ENCODE measurements around the gene ANKRD44.

ANKRD44 gene

GRCh38 chr2:196954001-196954400 is 356.6 kb downstream of the ANKRD44 start:
- no peak for DNase-seq
- Mint-ChIP-seq H3K27me3 (no peaks in the 10 kb centered on the region), H3K4me3 (no peak overlapping the region), H3K27ac (no peak overlapping the region), H3K4me1 (no peaks in the 10 kb centered on the region), H3K36me3 (peaks cover 3% of the 10 kb centered on the region), H3K9me3 (peaks cover 3% of the 10 kb centered on the region)
- CTCF ChIA-PET = interaction anchor here (1.0 kb wide), 1 partner anchor 31 kb away, joined by 4 read pairs; no protein-coding TSS in a partner anchor

GRCh38 chr2:196952936-196953335 is 357.6 kb downstream of the ANKRD44 start:
- no peaks in the 10 kb centered on the region for H3K27me3 Mint-ChIP-seq
- no peaks in the 10 kb centered on the region for H3K9me3 Mint-ChIP-seq
- H3K4me3 Mint-ChIP-seq = no peak overlapping the region
- no peak for DNase-seq
- peaks cover 1% of the 10 kb centered on the region for H3K36me3 Mint-ChIP-seq
- CTCF ChIA-PET = interaction anchor here (1.0 kb wide), 1 partner anchor 32 kb away, joined by 4 read pairs; no protein-coding TSS in a partner anchor
- H3K27ac Mint-ChIP-seq = no peak overlapping the region
- no peaks in the 10 kb centered on the region for H3K4me1 Mint-ChIP-seq

- H3K27ac Mint-ChIP-seq = no peak overlapping the region
- H3K9me3 Mint-ChIP-seq = no peaks in the 10 kb centered on the region
These were observed 358.6 kb downstream of the ANKRD44 start for GRCh38 chr2:196951973-196952372.

GRCh38 chr2:196949116-196949515 is 361.5 kb downstream of the ANKRD44 start:
- H3K36me3 Mint-ChIP-seq = peaks cover 1% of the 10 kb centered on the region
- no peak overlapping the region for H3K27ac Mint-ChIP-seq
- H3K4me3 Mint-ChIP-seq = no peak overlapping the region
- DNase-seq = no peak
- H3K27me3 Mint-ChIP-seq = peaks cover 5% of the 10 kb centered on the region
- peaks cover 2% of the 10 kb centered on the region for H3K4me1 Mint-ChIP-seq
- H3K9me3 Mint-ChIP-seq = no peaks in the 10 kb centered on the region
- CTCF ChIA-PET = no interaction called here

More at GRCh38 chr2:196951973-196952372, 358.6 kb downstream of the ANKRD44 start:
- no peak overlapping the region for H3K4me3 Mint-ChIP-seq
- DNase-seq = no peak
- H3K36me3 Mint-ChIP-seq = peaks cover 1% of the 10 kb centered on the region
- H3K4me1 Mint-ChIP-seq = no peaks in the 10 kb centered on the region
- no peaks in the 10 kb centered on the region for H3K27me3 Mint-ChIP-seq
- CTCF ChIA-PET = no interaction called here

- no peak for DNase-seq
These were observed 366.0 kb downstream of the ANKRD44 start for GRCh38 chr2:196944570-196944969.

GRCh38 chr2:196941398-196942078 is 369.0 kb downstream of the ANKRD44 start:
- CTCF ChIA-PET = no interaction called here
- Mint-ChIP-seq H3K36me3 (no peaks in the 10 kb centered on the region), H3K4me1 (peaks cover 2% of the 10 kb centered on the region), H3K27me3 (peaks cover 5% of the 10 kb centered on the region), H3K27ac (no peak overlapping the region), H3K9me3 (no peaks in the 10 kb centered on the region), H3K4me3 (no peak overlapping the region)
- no peak for DNase-seq

More at GRCh38 chr2:196944570-196944969, 366.0 kb downstream of the ANKRD44 start:
- H3K4me1 Mint-ChIP-seq = peaks cover 2% of the 10 kb centered on the region
- H3K27ac Mint-ChIP-seq = no peak overlapping the region
- peaks cover 5% of the 10 kb centered on the region for H3K27me3 Mint-ChIP-seq
- H3K36me3 Mint-ChIP-seq = no peaks in the 10 kb centered on the region
- H3K4me3 Mint-ChIP-seq = no peak overlapping the region
- H3K9me3 Mint-ChIP-seq = no peaks in the 10 kb centered on the region
- CTCF ChIA-PET = interaction anchor here (1.0 kb wide), 1 partner anchor 20 kb away, joined by 3 read pairs; no protein-coding TSS in a partner anchor

- no peaks in the 10 kb centered on the region for H3K36me3 Mint-ChIP-seq
- no peak overlapping the region for H3K4me3 Mint-ChIP-seq
- DNase-seq = no peak
- H3K9me3 Mint-ChIP-seq = no peaks in the 10 kb centered on the region
- H3K27ac Mint-ChIP-seq = no peak overlapping the region
- CTCF ChIA-PET = interaction anchor here (0.9 kb wide), 1 partner anchor 30 kb away, joined by 3 read pairs; no protein-coding TSS in a partner anchor
- H3K27me3 Mint-ChIP-seq = no peaks in the 10 kb centered on the region
- H3K4me1 Mint-ChIP-seq = no peaks in the 10 kb centered on the region
These were observed 371.2 kb downstream of the ANKRD44 start for GRCh38 chr2:196939371-196939770.

Measured in activated naive CD4-positive, alpha-beta T cell treated with anti-CD3 and anti-CD28 coated beads, Interleukin-2, amount 10 ng/mL, durations not matched to agents 7 days and 5 days (primary cell).